Measurements from ENCODE around the gene CEACAM19.

- TF ChIP-seq YY1 (IDR thresholded peaks at IDR 0.05; ENCODE audit: insufficient read depth, insufficient read length): no peak
- TF ChIP-seq ZNF274 (IDR thresholded peaks at IDR 0.05; ENCODE audit: low read depth, low read length): no peak
- TF ChIP-seq SUZ12 (IDR thresholded peaks at IDR 0.05; ENCODE audit: extremely low read depth, insufficient read depth, insufficient read length): no peak
Observed at GRCh38 chr19:44662691-44663385, 8.4 kb upstream of the CEACAM19 start.

Measured in NT2/D1 (cell line).